Cardiac ventricle fibroblast (primary cell): Measurements from ENCODE around the gene TRMT61A. TPM values are rescaled to one million over a fixed set of nuclear protein-coding genes. Genes with fewer than 3 reads are reported as not detected.

Source experiments
- total RNA-seq: library from RNA; depleted of rRNA; stranded (reverse); fragments of >200 nt; gene quantifications from 2 replicates; pipeline ENCODE4 v1.2.3, GENCODE V29; 2015

Gene TRMT61A
- 8.7 and 9.7 TPM in 2 replicates for total RNA-seq

GRCh38 chr14:103528587-103529382, at the start of gene TRMT61A:
Gene TRMT61A (plus strand): TSS chr14:103529196. CDS start chr14:103529979, 783 bp downstream.

GRCh38 chr14:103522649-103523574, 6.1 kb upstream of the TRMT61A start, which contains the start of gene CKB:
Gene CKB (minus strand): TSS chr14:103522830. CDS start chr14:103522493, 337 bp downstream.

GRCh38 chr14:103562429-103563225, 33.6 kb downstream of the TRMT61A start, which contains the start of the genes BAG5 and COA8:
Gene BAG5 (minus strand): TSS chr14:103562657. CDS start chr14:103561164, 1,493 bp downstream.
Gene COA8 (plus strand): TSS chr14:103562960. CDS start chr14:103563002, 42 bp downstream.

Other genes with a start within 250 kb of the TRMT61A start
- gene EIF5, start 195.0 kb upstream of the TRMT61A start, total RNA-seq: 213 and 229 TPM in 2 replicates
- 52.8 and 53.5 TPM in 2 replicates for gene MARK3, start 143.8 kb upstream of the TRMT61A start, total RNA-seq
- 7.8 and 11.6 TPM in 2 replicates for gene CKB, start 6.4 kb upstream of the TRMT61A start, total RNA-seq
- gene BAG5, start 33.5 kb downstream of the TRMT61A start, total RNA-seq: 16.7 and 17.3 TPM in 2 replicates
- 29.1 and 30.0 TPM in 2 replicates for gene COA8, start 33.8 kb downstream of the TRMT61A start, total RNA-seq
- 122 and 127 TPM in 2 replicates for gene KLC1, start 100.0 kb downstream of the TRMT61A start, total RNA-seq
- gene XRCC3, start 186.3 kb downstream of the TRMT61A start, total RNA-seq: 3.6 and 13.5 TPM in 2 replicates
- gene ZFYVE21, start 186.6 kb downstream of the TRMT61A start, total RNA-seq: 51.6 and 60.8 TPM in 2 replicates